Measurements from ENCODE around the gene RCOR1. TPM values are rescaled to one million over a fixed set of nuclear protein-coding genes. Genes with fewer than 3 reads are reported as not detected.

The RCOR1 gene
- total and polyA plus RNA-seq, 2 experiments from 2014 or later: 9.9 to 30.2 TPM

DNA sequence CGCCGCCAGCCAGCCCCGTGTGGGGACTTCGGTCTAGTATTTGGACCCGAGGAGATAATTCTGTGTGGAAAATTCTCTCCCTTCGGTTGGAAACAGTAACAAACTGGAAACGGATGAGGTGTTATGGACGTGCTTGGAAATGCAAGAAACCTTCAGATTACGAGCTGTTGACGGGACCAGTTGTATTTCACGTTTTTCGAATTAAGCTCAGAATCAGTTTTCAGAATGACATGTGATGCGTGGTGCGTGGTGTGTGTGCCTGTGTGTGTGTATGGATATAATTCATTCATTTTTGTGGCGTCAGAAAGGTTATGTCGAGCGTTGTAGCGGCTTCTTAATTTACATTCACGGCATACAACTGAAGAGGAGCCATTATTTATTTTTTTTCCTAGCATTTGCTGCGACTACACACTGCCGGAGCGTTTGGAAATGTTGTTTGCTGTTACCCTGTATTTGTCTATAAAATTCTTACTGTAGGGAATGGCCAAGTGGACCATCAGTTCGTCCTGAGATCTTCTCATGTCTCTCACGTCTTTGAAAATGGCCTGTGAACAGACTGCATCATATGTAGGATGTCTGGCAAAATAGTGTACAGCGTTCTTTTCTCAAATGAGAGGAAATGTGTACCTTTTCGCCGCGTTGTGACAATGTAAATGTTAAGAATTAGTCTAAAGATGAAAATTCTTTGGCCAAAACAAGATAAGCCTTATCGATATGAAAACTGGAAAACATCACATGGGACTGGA lies 186.1 kb downstream of the RCOR1 start:
- Histone ChIP-seq H3K9me3 (ENCODE audit: low read depth) (no peaks in the 10 kb centered on the region), H3K36me3 (replicated peaks; ENCODE audit: insufficient read depth, low read depth) (no peaks in the 10 kb centered on the region), H3K4me3 (peak overlapping the region; percentile 95), H4K20me1 (ENCODE audit: insufficient read depth, poor library complexity, severe bottlenecking) (peaks cover 3% of the 10 kb centered on the region), H3K27me3 (no peaks in the 10 kb centered on the region), H3K4me2 (peak overlapping the region; percentile 80), H2AFZ (peak overlapping the region; percentile 45), H3K27ac (peak overlapping the region; percentile 91), H3K79me2 (peaks cover 50% of the 10 kb centered on the region), H3K9me2 (replicated peaks; ENCODE audit: insufficient read depth) (no peaks in the 10 kb centered on the region), H3K4me1 (ENCODE audit: insufficient read depth) (peaks cover 12% of the 10 kb centered on the region)
- TF ChIP-seq EZH2phosphoT487 (IDR thresholded peaks at IDR 0.05; ENCODE audit: low read depth, severe bottlenecking, unreplicated experiment) (no peak), EZH2 (IDR thresholded peaks at IDR 0.05; ENCODE audit: borderline replicate concordance) (no peak)
- TF ChIP-seq, protein P1, sequence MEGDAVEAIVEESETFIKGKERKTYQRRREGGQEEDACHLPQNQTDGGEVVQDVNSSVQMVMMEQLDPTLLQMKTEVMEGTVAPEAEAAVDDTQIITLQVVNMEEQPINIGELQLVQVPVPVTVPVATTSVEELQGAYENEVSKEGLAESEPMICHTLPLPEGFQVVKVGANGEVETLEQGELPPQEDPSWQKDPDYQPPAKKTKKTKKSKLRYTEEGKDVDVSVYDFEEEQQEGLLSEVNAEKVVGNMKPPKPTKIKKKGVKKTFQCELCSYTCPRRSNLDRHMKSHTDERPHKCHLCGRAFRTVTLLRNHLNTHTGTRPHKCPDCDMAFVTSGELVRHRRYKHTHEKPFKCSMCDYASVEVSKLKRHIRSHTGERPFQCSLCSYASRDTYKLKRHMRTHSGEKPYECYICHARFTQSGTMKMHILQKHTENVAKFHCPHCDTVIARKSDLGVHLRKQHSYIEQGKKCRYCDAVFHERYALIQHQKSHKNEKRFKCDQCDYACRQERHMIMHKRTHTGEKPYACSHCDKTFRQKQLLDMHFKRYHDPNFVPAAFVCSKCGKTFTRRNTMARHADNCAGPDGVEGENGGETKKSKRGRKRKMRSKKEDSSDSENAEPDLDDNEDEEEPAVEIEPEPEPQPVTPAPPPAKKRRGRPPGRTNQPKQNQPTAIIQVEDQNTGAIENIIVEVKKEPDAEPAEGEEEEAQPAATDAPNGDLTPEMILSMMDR (IDR thresholded peaks at IDR 0.05; ENCODE audit: poor library complexity): no peak
- 16% methylated on average over 29 of the region's 29 CpGs for WGBS (ENCODE audit: low lambda C conversion rate, missing lambda C conversion rate)
- no peak for DNase-seq (ENCODE audit: low spot score)

DNA sequence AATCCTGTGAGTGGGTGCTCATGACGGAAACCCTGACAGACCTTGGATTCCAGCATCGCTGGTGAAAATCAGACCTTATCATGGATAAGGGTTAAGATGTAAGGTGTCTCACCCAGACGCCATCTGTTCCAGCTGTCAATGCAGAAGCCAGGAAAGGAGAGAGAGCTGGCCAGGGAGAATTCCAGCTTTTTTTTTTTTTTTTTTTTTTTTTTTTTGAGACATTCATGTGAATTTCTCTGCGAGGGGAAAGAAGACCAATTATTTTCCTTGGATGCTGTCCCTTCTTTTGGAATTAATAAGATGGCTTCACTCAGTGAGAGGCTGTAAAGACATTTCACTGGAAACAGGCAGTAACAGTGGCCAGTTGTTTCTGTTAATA lies 186.6 kb downstream of the RCOR1 start:
- peaks cover 12% of the 10 kb centered on the region for H3K4me1 ChIP-seq (ENCODE audit: insufficient read depth)
- DNase-seq (ENCODE audit: low spot score): no peak
- H3K27ac ChIP-seq: no peak overlapping the region
- no peaks in the 10 kb centered on the region for H3K36me3 ChIP-seq (replicated peaks; ENCODE audit: insufficient read depth, low read depth)
- no peaks in the 10 kb centered on the region for H3K27me3 ChIP-seq
- H3K4me3 ChIP-seq: peak overlapping the region; percentile 95
- no peak overlapping the region for H2AFZ ChIP-seq
- peaks cover 54% of the 10 kb centered on the region for H3K79me2 ChIP-seq
- H4K20me1 ChIP-seq (ENCODE audit: insufficient read depth, poor library complexity, severe bottlenecking): peaks cover 3% of the 10 kb centered on the region
- no peaks in the 10 kb centered on the region for H3K9me2 ChIP-seq (replicated peaks; ENCODE audit: insufficient read depth)
- peak overlapping the region; percentile 80 for H3K4me2 ChIP-seq
- TF ChIP-seq EZH2phosphoT487 (IDR thresholded peaks at IDR 0.05; ENCODE audit: low read depth, severe bottlenecking, unreplicated experiment) (no peak), EZH2 (IDR thresholded peaks at IDR 0.05; ENCODE audit: borderline replicate concordance) (no peak)
- TF ChIP-seq, protein P1 (IDR thresholded peaks at IDR 0.05; ENCODE audit: poor library complexity): no peak
- 42% methylated on average over 4 of the region's 4 CpGs for WGBS (ENCODE audit: low lambda C conversion rate, missing lambda C conversion rate)
- H3K9me3 ChIP-seq (ENCODE audit: low read depth): no peaks in the 10 kb centered on the region

DNA sequence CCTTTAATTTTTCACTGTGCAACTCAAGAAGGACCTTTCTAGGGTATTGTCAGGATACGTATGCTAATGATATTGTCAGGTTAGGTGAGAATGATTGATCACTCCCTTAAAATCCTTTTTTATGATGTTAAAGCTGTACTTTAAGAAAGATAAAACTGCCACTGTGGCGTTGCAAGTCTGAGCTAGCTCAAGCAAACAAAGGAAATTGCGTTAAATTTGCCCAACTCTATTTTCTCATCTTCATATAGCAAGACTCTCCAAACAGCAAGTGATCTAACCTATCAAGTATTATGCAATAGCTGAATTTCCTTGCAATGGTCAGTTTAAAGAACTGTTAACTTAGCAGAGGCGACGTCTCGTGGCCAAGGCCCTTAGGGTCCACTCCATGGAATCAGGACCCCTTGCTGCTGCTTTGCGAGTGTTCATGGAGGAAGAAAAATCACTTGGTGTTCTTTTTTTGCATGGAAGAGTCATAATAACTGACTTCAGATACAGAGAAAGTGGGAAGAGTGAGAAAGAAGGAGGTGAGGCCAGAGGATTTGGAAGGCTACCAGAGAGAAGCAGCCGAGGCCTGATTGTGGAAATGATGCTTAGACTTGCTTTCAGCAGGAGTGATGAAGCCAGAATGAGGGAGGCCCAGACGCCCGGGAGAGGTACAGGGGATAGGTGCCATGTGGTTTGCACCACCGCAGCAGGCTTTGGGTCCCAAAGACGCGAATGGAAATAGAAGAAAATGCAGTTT lies 187.3 kb downstream of the RCOR1 start:
- no peaks in the 10 kb centered on the region for H3K27me3 ChIP-seq
- no peak overlapping the region for H3K4me3 ChIP-seq
- H3K27ac ChIP-seq: no peak overlapping the region
- H3K79me2 ChIP-seq: peaks cover 61% of the 10 kb centered on the region
- TF ChIP-seq, protein P1 (IDR thresholded peaks at IDR 0.05; ENCODE audit: poor library complexity): no peak
- TF ChIP-seq EZH2 (IDR thresholded peaks at IDR 0.05; ENCODE audit: borderline replicate concordance): no peak
- TF ChIP-seq EZH2phosphoT487 (IDR thresholded peaks at IDR 0.05; ENCODE audit: low read depth, severe bottlenecking, unreplicated experiment): no peak
- H4K20me1 ChIP-seq (ENCODE audit: insufficient read depth, poor library complexity, severe bottlenecking): peaks cover 3% of the 10 kb centered on the region
- no peaks in the 10 kb centered on the region for H3K36me3 ChIP-seq (replicated peaks; ENCODE audit: insufficient read depth, low read depth)
- no peaks in the 10 kb centered on the region for H3K9me3 ChIP-seq (ENCODE audit: low read depth)
- H3K9me2 ChIP-seq (replicated peaks; ENCODE audit: insufficient read depth): no peaks in the 10 kb centered on the region
- peaks cover 12% of the 10 kb centered on the region for H3K4me1 ChIP-seq (ENCODE audit: insufficient read depth)
- H2AFZ ChIP-seq: no peak overlapping the region
- 86% methylated on average over 13 of the region's 13 CpGs for WGBS (ENCODE audit: low lambda C conversion rate, missing lambda C conversion rate)
- H3K4me2 ChIP-seq: peak overlapping the region; percentile 80
- no peak for DNase-seq (ENCODE audit: low spot score)

Small RNAs within 50 kb of the gene (small RNA-seq; reads per million reads assigned to genes)
- gene RF00019: not detected
- not detected for gene RN7SL546P

Other genes starting within 250 kb of the RCOR1 start
- 30.5 and 40.2 TPM in 2 replicates for gene CINP, start 229.8 kb upstream of the RCOR1 start, total RNA-seq
- 22.9 and 33.8 TPM in 2 replicates for gene CINP, start 229.8 kb upstream of the RCOR1 start, polyA plus RNA-seq
- 12.4 and 20.1 TPM in 2 replicates for gene TECPR2, start 229.7 kb upstream of the RCOR1 start, total RNA-seq
- 7.3 and 9.5 TPM in 2 replicates for gene TECPR2, start 229.7 kb upstream of the RCOR1 start, polyA plus RNA-seq
- 43.8 and 46.5 TPM in 2 replicates for gene ANKRD9, start 82.9 kb upstream of the RCOR1 start, total RNA-seq
- 88.1 and 90.7 TPM in 2 replicates for gene ANKRD9, start 82.9 kb upstream of the RCOR1 start, polyA plus RNA-seq
- gene TRAF3, start 184.8 kb downstream of the RCOR1 start, total RNA-seq: 13.7 and 15.8 TPM in 2 replicates
- gene TRAF3, start 184.8 kb downstream of the RCOR1 start, polyA plus RNA-seq: 4.4 and 8.0 TPM in 2 replicates

Data from hepatocyte (in vitro differentiated cells).